ENCODE results near the gene CSF3.

CSF3 gene

GRCh38 chr17:40035162-40035559, 19.9 kb downstream of the CSF3 start:
- no peak overlapping the region for H3K4me3 ChIP-seq (replicated peaks in 1 of 2; ENCODE audit: low read depth in 2 of 2, low read length in 2 of 2)
- TF ChIP-seq CTCF (IDR thresholded peaks at IDR 0.05; ENCODE audit: low read depth, low read length), result peak; percentile 95
- peak; percentile 64 to 69 for DNase-seq (ENCODE audit: low read depth in 2 of 2)

- DNase-seq (ENCODE audit: low read depth in 2 of 2), result peak; percentile 84 to 90
- peak; percentile 84 for TF ChIP-seq CTCF (IDR thresholded peaks at IDR 0.05; ENCODE audit: low read depth, low read length)
- no peak overlapping the region for H3K4me3 ChIP-seq (replicated peaks in 1 of 2; ENCODE audit: low read depth in 2 of 2, low read length in 2 of 2)
These were observed 23.8 kb downstream of the CSF3 start for GRCh38 chr17:40038882-40039513.

- TF ChIP-seq CTCF (IDR thresholded peaks at IDR 0.05; ENCODE audit: low read depth, low read length), result no peak
- no peak overlapping the region for H3K4me3 ChIP-seq (replicated peaks in 1 of 2; ENCODE audit: low read depth in 2 of 2, low read length in 2 of 2)
- DNase-seq (ENCODE audit: low read depth in 2 of 2), result no peak
These were observed 26.0 kb downstream of the CSF3 start for GRCh38 chr17:40041196-40041595.

- no peak overlapping the region for H3K4me3 ChIP-seq (replicated peaks in 1 of 2; ENCODE audit: low read depth in 2 of 2, low read length in 2 of 2)
- no peak for TF ChIP-seq CTCF (IDR thresholded peaks at IDR 0.05; ENCODE audit: low read depth, low read length)
- DNase-seq (ENCODE audit: low read depth in 2 of 2), result no peak
These were observed 41.3 kb downstream of the CSF3 start for GRCh38 chr17:40056379-40057015.

GRCh38 chr17:40058186-40058784, 43.0 kb downstream of the CSF3 start:
- no peak for TF ChIP-seq CTCF (IDR thresholded peaks at IDR 0.05; ENCODE audit: low read depth, low read length)
- H3K4me3 ChIP-seq (replicated peaks in 1 of 2; ENCODE audit: low read depth in 2 of 2, low read length in 2 of 2), result no peak overlapping the region
- peak; percentile 46 to 63 for DNase-seq (ENCODE audit: low read depth in 2 of 2)

GRCh38 chr17:40058865-40059264, 43.6 kb downstream of the CSF3 start:
- DNase-seq (ENCODE audit: low read depth in 2 of 2), result no peak
- no peak overlapping the region for H3K4me3 ChIP-seq (replicated peaks in 1 of 2; ENCODE audit: low read depth in 2 of 2, low read length in 2 of 2)
- TF ChIP-seq CTCF (IDR thresholded peaks at IDR 0.05; ENCODE audit: low read depth, low read length), result no peak
